Gastrocnemius medialis (tissue), 4 donors: ENCODE results near the gene TMEM18.

ENCODE experiments used
- POLR2A ChIP-seq, 2 donors: fragments of 450-650 bp; IDR thresholded peaks; one replicate each; pipeline ENCODE4 v1.6.1; 2017; ENCODE audit warnings: antibody characterized with exemption in 2 of 2, mild to moderate bottlenecking in 2 of 2, moderate library complexity in 2 of 2
- TF ChIP-seq, protein P1 (sequence below), 5 experiments: fragments of 450-650 bp in 3 of 5; fragments of 200-600 bp in 2 of 5; sonication (generic) in 2 of 5; IDR thresholded peaks in 4 of 5; conservative IDR thresholded peaks in 1 of 5; 1 replicate in 4 of 5; 2 replicates in 1 of 5; pipeline ENCODE4 v1.5.1; 2016 to 2019; ENCODE audit warnings: antibody characterized with exemption in 5 of 5, mild to moderate bottlenecking in 3 of 5, moderate library complexity in 3 of 5

DNA sequence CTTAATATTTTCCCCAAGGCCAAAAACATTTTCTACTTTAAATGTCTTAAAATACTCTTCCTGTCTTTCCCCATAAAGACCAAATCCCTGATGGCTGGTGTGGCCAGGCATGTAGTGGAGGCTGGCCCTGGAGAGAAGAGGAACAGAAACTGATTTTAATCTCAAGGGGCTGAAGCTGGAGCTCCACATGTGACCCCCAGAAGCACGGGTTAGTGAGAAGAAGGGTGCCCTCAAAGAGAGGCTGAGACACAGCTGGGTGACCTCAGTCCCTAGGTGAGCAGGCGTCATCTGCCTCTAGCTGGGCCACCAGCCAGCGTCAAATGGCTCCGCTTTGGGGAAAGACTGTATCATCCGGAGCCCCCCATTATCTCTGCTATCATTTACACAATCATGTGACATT is 19.3 kb upstream of the TMEM18 start:
- no peak for TF ChIP-seq POLR2A (IDR thresholded peaks at IDR 0.05)
- TF ChIP-seq, protein P1, sequence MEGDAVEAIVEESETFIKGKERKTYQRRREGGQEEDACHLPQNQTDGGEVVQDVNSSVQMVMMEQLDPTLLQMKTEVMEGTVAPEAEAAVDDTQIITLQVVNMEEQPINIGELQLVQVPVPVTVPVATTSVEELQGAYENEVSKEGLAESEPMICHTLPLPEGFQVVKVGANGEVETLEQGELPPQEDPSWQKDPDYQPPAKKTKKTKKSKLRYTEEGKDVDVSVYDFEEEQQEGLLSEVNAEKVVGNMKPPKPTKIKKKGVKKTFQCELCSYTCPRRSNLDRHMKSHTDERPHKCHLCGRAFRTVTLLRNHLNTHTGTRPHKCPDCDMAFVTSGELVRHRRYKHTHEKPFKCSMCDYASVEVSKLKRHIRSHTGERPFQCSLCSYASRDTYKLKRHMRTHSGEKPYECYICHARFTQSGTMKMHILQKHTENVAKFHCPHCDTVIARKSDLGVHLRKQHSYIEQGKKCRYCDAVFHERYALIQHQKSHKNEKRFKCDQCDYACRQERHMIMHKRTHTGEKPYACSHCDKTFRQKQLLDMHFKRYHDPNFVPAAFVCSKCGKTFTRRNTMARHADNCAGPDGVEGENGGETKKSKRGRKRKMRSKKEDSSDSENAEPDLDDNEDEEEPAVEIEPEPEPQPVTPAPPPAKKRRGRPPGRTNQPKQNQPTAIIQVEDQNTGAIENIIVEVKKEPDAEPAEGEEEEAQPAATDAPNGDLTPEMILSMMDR (IDR thresholded peaks at IDR 0.05 in 4 of 5, conservative IDR thresholded peaks at IDR 0.05 in 1 of 5) = no peak
